ENCODE data around the gene ZFR.

GRCh38 chr5:32331217-32331934, 113.2 kb downstream of the ZFR start:
- TF ChIP-seq OSR1 (CRISPR knock-in tag; IDR thresholded peaks at IDR 0.05), result no peak
- no peak for TF ChIP-seq ARNTL (CRISPR knock-in tag; IDR thresholded peaks at IDR 0.05; ENCODE audit: borderline replicate concordance, low read depth)
- no peak for TF ChIP-seq BACH2 (CRISPR knock-in tag; IDR thresholded peaks at IDR 0.05; ENCODE audit: borderline replicate concordance)
- TF ChIP-seq TSHZ2 (CRISPR knock-in tag; IDR thresholded peaks at IDR 0.05), result no peak
- no peak for TF ChIP-seq PATZ1 (CRISPR knock-in tag; IDR thresholded peaks at IDR 0.05; ENCODE audit: borderline replicate concordance)
- TF ChIP-seq ZNF8 (CRISPR knock-in tag; IDR thresholded peaks at IDR 0.05), result no peak
- no peak for TF ChIP-seq RARB (CRISPR knock-in tag; IDR thresholded peaks at IDR 0.05)
- no peak for TF ChIP-seq POU6F1 (CRISPR knock-in tag; IDR thresholded peaks at IDR 0.05; ENCODE audit: borderline replicate concordance, low read depth)
- no peak for TF ChIP-seq PPARA (CRISPR knock-in tag; IDR thresholded peaks at IDR 0.05; ENCODE audit: borderline replicate concordance)
- TF ChIP-seq GLIS3 (CRISPR knock-in tag; IDR thresholded peaks at IDR 0.05), result no peak
- no peak for TF ChIP-seq ZFP3 (CRISPR knock-in tag; IDR thresholded peaks at IDR 0.05)
- TF ChIP-seq TOX (CRISPR knock-in tag; IDR thresholded peaks at IDR 0.05; ENCODE audit: borderline replicate concordance), result no peak
- no peak for TF ChIP-seq SNAI2 (CRISPR knock-in tag; IDR thresholded peaks at IDR 0.05)
